Eye (tissue), 1 donor: Measurements from ENCODE around the gene TEX13C.
"Not testable (repeated sequence)": the region's sequence is repeated elsewhere in the genome, so short reads cannot be mapped to it uniquely, and the experiment has no call there.

Experiments used
- DNase-seq: peaks from one replicate; pipeline ENCODE4 v3.0.0-alpha.2; 2015

The TEX13C gene

GRCh38 chrX:125319646-125320521, at the start of gene TEX13C:
TEX13C (plus strand) TSS chrX:125319871; CDS start chrX:125320120, 249 bp downstream.
- no peak for DNase-seq

DNA sequence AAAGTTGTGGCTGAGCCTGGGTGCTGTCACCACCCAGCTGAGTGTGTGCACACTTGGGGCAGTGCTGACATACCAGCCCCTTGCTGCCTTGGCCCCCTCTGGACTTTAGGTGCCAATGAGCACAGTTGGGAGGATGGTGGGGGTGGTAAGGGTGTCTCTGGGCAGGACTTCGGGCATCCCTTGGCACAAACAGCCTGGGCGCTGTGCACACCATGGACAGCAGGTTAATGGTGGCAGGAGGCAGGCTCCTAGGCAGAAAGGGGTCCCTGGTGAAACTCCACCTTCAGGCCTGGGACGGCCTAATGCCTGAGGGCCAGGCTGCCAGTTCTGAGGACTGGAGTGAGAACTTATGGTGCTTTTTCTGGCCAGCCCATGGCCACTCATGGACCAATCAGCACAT, 32.4 kb upstream of the TEX13C start:
- DNase-seq: no peak

DNA sequence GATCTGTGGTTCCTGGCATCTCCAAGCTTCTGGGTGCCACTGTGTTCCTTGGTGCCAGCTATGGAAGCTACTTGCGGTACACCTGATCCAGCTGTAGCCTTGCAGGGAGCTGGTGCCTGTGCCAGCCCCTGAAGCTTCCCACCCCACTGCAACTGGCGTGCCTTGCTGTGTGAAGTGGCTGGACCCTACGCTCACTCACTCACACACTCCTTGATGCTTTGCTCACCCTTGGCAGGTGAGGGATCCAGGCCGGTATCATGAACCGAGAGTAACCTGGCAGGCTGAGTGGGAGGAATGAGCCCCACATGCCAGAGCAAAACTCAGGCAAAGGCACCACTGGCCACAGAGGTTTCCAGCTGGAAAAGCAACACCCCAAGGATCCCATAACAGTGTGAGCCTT, 31.3 kb upstream of the TEX13C start:
- DNase-seq: no peak

GRCh38 chrX:125289209-125289608, 30.5 kb upstream of the TEX13C start:
- DNase-seq: no peak

- no peak for DNase-seq
These were observed 29.8 kb upstream of the TEX13C start for GRCh38 chrX:125289920-125290319.

GRCh38 chrX:125291124-125291523, 28.5 kb upstream of the TEX13C start:
- DNase-seq: no peak

DNA sequence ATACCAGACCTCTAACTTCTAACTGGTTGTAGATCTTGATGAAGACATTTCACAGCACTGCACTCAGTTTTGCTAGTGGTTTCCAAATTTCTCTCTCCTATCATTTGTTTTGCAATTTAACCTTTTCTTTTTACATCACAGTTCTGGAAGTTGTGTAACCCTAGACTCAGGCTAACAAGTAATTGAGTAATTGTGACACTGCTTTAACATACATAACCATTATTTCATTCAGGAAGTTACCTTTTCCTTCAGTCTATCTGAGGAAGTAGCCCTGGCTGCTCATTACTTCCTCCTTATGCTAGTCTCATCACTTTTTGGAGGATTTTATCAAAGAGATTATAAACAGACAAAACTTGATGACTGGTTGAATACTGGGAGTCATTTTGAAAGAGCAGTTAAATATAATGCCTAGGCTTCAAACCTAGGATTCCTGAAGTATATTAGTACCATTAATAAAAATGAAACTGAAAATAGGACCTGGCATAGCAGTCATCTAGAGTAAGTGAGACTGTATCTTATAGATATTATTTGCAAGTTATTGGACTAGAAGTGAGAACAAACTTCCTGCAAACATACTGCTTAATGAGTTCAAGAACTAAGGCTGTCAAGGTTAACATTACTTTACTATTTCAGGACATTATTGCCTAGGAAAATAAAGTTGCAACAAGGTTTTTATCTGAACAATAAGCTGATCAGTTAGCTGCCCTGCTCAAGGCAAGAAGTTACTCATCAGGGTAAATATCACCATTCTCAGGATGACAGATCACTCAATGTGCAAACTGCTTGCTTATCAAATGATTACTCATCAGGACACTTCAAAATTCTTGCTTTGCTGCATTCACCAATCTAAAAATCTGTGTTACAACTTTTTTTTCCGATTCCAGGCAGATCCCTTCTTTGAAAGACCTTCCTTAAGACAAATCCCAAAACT, 25.6 kb upstream of the TEX13C start:
- no peak for DNase-seq

GRCh38 chrX:125295337-125295736, 24.3 kb upstream of the TEX13C start:
- DNase-seq: no peak

DNA sequence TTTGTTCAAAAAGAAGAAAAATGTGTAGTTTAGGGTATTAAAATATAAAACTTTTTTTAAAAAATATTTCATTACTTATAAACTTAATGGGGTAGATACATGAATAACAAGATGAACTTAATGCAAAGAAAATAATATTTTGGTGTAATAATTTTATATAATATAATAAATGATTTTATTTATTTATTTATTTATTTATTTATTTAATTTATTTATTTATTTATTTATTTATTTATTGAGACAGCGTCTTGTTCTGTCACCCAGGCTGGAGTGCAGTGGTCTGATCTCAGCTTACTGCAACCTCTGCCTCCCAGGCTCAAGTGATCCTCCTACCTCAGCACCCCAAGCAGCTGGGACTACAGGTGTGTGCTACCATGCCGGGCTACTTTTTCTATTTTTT, 20.8 kb upstream of the TEX13C start:
- DNase-seq: no peak

DNA sequence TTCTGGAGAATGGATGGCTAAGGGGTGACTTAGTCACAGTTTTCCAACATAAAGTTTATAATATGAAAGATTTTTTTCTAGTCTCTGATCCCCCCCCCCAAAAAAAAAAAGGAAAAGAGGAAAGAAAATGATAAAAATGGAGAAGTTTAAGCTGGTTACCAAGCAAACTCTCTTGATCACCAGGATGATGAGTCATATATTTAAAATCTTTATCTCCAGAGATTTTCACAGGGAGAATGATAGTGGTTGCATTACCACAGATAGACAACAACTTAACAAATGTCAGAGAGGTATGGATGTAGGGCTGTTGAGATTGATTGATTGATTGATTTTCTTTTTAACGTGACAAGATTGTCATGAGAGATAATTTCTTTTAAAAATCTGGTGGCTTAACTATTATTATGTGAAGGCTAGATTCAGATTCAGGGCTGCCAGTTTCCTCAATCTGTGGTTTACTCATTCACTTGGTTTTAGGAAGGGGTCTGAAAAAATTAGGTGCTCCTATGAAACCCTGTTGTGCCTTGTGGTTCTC, 13.3 kb upstream of the TEX13C start:
- no peak for DNase-seq

DNA sequence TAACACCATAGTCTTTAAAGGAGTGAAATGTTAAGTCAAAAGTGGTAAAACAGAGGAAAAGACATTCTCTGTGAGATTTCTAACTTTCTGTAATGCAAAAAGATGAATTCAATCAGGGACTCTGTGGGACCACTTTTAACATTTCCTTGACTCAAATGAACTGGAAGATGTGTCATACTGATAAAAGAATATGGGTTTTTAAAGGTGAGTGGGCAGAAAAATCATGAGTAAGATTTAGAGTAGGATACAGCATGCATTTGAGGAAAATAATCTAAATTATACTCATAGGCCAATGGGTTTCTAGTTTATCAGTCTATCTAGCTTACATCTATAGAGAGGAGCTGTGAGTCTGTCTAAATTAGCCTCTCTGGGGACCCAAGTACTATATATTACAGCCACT, 11.0 kb upstream of the TEX13C start:
- DNase-seq: no peak

DNA sequence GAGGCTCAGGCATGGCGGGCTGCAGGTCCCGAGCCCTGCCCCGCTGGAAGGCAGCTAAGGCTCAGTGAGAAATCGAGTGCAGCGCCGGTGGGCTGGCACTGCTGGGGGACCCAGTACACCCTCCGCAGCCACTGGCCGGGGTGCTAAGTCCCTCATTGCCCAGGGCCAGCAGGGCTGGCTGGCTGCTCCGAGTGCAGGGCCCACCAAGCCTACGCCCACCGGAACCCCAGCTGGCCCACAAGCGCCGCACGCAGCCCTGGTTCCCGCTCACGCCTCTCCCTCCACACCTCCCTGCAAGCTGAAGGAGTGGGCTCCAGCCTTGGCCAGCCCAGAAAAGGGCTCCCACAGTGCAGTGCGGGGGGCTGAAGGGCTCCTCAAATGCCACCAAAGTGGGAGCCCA, 505 bp upstream of the TEX13C start:
- not testable (repeated sequence) for DNase-seq

DNA sequence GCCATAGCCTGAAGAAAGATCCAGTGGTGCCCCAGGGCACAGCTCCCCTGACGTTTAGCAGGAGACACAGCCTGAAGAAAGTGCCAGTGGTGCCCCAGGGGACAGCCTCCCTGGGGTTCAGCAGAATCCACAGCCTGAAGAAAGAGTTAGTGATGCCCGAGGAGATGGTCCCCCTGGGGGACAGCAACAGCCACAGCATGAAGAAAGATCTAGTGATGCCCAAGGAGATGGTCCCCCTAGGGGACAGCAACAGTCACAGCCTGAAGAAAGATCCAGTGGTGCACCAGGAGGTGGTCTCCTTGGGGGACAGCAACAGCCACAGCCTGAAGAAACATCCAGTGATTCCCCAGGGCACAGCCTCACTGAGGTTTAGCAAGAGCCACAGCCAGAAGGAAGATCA, 2.8 kb downstream of the TEX13C start:
- DNase-seq: no peak

- DNase-seq: no peak
These were observed 6.9 kb downstream of the TEX13C start for GRCh38 chrX:125326599-125326998.

GRCh38 chrX:125327891-125328290, 8.2 kb downstream of the TEX13C start:
- DNase-seq: no peak

DNA sequence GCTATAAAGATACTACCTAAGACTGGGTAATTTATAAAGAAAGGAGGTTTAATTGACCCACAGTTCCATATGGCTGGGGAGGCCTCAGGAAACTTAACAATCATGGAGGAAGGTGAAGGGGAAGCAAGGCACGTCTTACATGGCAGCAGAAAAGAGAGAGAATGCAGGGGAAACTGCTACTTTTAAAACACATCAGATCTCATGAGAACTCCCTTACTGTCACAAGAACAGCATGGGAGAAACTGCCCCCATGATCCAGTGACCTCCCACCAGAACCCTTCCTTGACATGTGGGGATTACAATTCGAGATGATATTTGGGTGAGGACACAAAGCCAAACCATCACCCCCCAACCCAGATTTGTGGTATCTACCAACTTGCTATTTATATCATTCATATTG, 13.9 kb downstream of the TEX13C start:
- no peak for DNase-seq

DNA sequence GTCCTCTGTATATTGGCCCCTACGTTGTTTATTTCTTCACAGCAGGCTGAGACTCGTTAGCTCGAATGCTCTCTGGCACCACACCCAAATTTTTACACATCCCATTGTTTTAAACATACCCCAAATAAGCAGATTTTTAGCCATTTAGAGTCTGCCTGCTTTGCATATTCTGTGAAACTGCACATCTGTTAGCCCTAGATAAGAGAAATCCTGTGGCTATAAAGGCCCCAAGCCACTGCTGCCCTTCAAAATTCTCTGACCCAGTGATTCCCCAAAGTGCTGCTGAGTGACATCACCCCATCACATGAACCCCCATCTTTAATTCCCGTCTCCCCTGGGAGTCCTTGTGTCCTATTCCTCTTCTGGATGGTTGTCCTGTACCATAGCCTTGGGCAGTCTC, 20.8 kb downstream of the TEX13C start:
- DNase-seq: no peak

DNA sequence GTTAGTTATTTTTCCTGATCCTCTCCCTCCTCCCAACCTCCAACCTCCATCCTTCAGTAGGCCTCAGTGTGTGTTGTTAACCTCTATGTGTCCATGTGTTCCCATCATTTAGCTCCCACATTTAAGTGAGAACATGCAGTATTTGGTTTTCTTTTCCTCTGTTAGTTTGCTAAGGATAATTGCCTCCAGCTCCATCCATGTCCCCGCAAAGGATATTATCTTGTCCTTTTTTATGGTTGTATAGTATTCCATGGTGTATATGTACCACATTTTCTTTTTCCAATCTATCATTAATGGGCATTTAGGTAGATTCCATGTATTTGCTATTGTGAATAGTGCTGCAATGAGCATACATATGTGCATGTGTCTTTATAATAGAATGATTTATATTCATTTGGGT, 54.5 kb downstream of the TEX13C start:
- DNase-seq: no peak
